Left ventricle myocardium inferior (tissue), 1 donor: ENCODE results near the gene TSC22D4. TPM values are rescaled to one million over a fixed set of nuclear protein-coding genes. Genes with fewer than 3 reads are reported as not detected.

Source experiments
- DNase-seq: peaks from one replicate; pipeline ENCODE4 v3.0.0-alpha.2; 2020
- H3K27ac ChIP-seq: fragments of 200-600 bp; replicated peaks from 2 replicates; pipeline ENCODE4 v1.8.0; 2021
- H3K27me3 ChIP-seq: fragments of 200-600 bp; 2 replicates; pipeline ENCODE4 v1.8.0; 2021; ENCODE audit warnings: low read depth
- H3K36me3 ChIP-seq: fragments of 200-600 bp; 2 replicates; pipeline ENCODE4 v1.8.0; 2021
- H3K4me1 ChIP-seq: fragments of 200-600 bp; 2 replicates; pipeline ENCODE4 v1.8.0; 2021
- H3K4me3 ChIP-seq: fragments of 200-600 bp; 2 replicates; pipeline ENCODE4 v1.8.0; 2021; ENCODE audit warnings: mild to moderate bottlenecking, moderate library complexity
- H3K9me3 ChIP-seq: fragments of 200-600 bp; replicated peaks from 2 replicates; pipeline ENCODE4 v1.8.0; 2021
- intact Hi-C: fragments of 100-400 bp; cut with micrococcal nuclease; formaldehyde crosslinking; loops from one replicate; pipeline ENCODE4 v1.11.0; 2022
- total RNA-seq: library from RNA; stranded (reverse); fragmentation: NEBNext Ultra II Directional; extraction: Animal tissue kit (Norgen Biotek cat#: 25700); gene quantifications from one replicate; pipeline ENCODE4 v1.2.1, GENCODE V29; 2021
- TF ChIP-seq, protein P1 (sequence below): fragments of 200-600 bp; IDR thresholded peaks from 2 replicates; pipeline ENCODE4 v1.8.0; 2021; ENCODE audit warnings: antibody characterized with exemption, mild to moderate bottlenecking, borderline replicate concordance
- donor health status: DM: no; HTN: yes; CAD: no; lungs with severe emphysema.

The TSC22D4 gene
- total RNA-seq, 1 donor from 2014 or later, result 47.5 TPM

DNA sequence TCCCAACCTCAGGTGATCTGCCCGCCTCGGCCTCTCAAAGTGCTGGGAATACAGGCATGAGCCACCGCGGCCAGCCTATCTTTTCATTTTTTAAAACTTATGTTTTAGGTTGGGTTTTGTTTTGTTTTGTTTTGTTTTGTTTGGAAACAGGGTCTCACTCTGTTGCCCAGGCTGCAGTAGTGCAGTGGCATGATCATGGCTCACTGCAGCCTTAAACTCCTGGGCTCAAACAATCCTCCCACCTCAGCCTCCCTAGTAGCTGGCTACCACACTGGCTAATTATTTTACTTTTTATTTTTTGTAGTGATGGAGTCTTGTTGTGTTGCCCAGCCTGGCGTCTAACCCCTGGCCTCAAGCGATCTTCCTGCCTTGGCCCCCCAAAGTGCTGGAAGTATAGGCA is 40.6 kb upstream of the TSC22D4 start:
- H3K27ac ChIP-seq, result no peak overlapping the region
- no peaks in the 10 kb centered on the region for H3K36me3 ChIP-seq
- H3K4me3 ChIP-seq, result no peak overlapping the region
- no peaks in the 10 kb centered on the region for H3K27me3 ChIP-seq
- H3K4me1 ChIP-seq, result no peaks in the 10 kb centered on the region
- intact Hi-C loops, result no loop called here
- no peaks in the 10 kb centered on the region for H3K9me3 ChIP-seq
- DNase-seq, result no peak
- TF ChIP-seq, protein P1, sequence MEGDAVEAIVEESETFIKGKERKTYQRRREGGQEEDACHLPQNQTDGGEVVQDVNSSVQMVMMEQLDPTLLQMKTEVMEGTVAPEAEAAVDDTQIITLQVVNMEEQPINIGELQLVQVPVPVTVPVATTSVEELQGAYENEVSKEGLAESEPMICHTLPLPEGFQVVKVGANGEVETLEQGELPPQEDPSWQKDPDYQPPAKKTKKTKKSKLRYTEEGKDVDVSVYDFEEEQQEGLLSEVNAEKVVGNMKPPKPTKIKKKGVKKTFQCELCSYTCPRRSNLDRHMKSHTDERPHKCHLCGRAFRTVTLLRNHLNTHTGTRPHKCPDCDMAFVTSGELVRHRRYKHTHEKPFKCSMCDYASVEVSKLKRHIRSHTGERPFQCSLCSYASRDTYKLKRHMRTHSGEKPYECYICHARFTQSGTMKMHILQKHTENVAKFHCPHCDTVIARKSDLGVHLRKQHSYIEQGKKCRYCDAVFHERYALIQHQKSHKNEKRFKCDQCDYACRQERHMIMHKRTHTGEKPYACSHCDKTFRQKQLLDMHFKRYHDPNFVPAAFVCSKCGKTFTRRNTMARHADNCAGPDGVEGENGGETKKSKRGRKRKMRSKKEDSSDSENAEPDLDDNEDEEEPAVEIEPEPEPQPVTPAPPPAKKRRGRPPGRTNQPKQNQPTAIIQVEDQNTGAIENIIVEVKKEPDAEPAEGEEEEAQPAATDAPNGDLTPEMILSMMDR, result no peak

DNA sequence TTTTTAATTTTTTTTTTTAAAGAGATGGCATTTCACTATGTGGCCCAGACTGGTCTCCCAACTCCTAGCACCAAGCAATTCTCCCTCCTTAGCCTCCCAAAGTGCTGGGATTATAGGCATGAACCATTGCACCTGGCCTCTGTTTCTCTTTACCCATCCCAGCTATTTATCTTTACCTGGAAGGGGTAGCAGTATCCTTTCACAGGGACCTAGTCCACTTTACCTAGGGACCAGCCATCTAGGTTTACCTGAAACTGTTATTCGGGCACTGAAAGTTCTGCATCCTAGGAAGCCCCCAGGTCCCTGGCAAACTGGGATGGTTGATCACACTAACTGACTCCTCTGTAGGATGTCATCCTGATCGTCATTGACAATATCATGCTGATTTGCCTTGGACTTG is 38.3 kb upstream of the TSC22D4 start:
- Histone ChIP-seq H3K36me3 (no peaks in the 10 kb centered on the region), H3K4me3 (no peak overlapping the region), H3K27me3 (no peaks in the 10 kb centered on the region), H3K9me3 (no peaks in the 10 kb centered on the region), H3K4me1 (no peaks in the 10 kb centered on the region), H3K27ac (no peak overlapping the region)
- DNase-seq, result no peak
- intact Hi-C loops, result no loop called here
- TF ChIP-seq, protein P1, result no peak

DNA sequence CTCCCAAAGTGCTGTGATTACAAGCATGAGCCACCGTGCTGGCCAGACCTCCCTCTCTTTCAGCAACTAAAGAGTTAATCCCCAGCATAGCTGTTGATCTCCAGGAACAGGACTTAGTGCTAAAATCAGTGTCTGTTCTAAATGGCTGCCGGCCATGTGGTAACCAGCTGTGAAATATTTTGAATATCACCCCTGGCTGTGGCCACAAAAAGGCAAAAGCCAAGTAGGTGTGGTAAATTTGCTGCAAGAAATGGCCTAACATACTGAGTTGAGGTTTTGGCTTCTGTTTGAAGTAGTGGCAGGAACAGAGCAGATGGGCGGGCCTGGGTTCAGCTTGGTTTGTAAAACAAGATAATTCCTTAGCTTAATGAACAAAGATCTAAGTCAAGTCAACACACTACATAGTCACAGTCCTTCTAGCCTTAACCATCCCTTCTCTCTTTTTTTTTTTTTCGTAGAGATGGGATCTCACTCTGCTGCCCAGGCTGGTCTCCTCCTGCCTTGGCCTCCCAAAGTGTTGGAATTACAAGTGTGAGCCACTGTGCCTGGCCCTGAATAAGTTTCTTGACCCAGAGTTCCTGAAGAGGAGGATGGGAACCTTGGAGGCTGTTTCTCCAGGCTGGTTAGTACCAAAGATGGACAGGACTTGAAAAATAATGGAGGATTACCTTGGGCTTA is 37.3 kb upstream of the TSC22D4 start:
- TF ChIP-seq, protein P1, result no peak
- intact Hi-C loops, result no loop called here
- Histone ChIP-seq H3K4me1 (no peaks in the 10 kb centered on the region), H3K27me3 (no peaks in the 10 kb centered on the region), H3K4me3 (no peak overlapping the region), H3K27ac (peak overlapping the region; percentile 21), H3K9me3 (no peaks in the 10 kb centered on the region), H3K36me3 (no peaks in the 10 kb centered on the region)
- peak; percentile 38 for DNase-seq

DNA sequence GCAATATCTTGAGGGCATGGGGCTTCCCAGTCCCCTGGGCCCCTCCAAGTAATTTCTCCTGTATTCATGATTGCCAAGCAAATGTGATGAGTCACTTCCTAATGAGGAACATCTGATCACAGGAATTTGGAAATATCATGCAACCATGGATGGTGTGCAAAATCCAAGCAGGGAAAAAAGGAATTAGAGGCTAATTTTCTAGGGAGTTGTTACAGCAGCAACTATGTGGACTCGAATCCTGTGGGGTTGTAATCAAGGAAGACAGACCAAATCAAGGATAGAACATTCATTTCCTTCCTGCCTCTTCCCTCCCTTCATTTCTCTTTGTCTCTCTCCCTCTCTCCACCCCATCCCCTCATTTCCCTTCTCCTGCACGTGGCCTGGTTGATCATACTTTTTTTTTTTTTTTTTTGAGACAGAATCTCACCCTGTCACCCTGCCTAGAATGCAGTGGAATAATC is 36.1 kb upstream of the TSC22D4 start:
- H3K27ac ChIP-seq, result no peak overlapping the region
- H3K4me3 ChIP-seq, result no peak overlapping the region
- H3K4me1 ChIP-seq, result no peaks in the 10 kb centered on the region
- no peaks in the 10 kb centered on the region for H3K36me3 ChIP-seq
- TF ChIP-seq, protein P1, result no peak
- intact Hi-C loops, result no loop called here
- DNase-seq, result no peak
- no peaks in the 10 kb centered on the region for H3K27me3 ChIP-seq
- no peaks in the 10 kb centered on the region for H3K9me3 ChIP-seq

DNA sequence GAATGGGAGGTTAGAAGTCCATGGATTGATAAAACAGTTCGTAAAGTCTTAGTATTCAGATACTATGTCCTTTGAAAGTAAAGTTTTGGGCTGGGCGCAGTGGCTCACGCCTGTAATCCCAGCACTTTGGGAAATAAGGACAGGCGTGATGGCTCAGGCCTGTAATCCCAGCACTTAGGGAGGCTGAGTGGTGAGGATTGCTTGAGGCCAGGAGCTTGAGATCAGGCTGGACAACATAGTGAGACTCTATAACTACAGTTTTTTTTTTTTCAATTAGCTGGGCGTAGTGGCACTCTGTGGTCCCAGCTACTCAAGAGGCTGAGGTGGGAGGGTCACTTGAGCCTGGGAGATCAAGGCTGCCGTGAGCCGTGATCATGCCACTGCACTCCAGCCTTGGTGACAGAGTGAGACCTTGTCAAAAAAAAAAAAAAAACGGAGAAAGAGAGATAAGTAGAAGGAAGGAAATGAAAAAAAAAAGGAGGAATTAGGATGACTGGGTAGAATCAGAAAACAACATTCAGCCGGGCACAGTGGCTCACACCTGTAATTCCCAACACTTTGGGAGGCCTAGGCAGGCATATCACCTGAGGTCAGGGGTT is 34.3 kb upstream of the TSC22D4 start:
- no peak overlapping the region for H3K27ac ChIP-seq
- no peaks in the 10 kb centered on the region for H3K9me3 ChIP-seq
- H3K27me3 ChIP-seq, result peaks cover 16% of the 10 kb centered on the region
- DNase-seq, result no peak
- H3K4me3 ChIP-seq, result no peak overlapping the region
- TF ChIP-seq, protein P1, result no peak
- H3K4me1 ChIP-seq, result no peaks in the 10 kb centered on the region
- intact Hi-C loops, result no loop called here
- H3K36me3 ChIP-seq, result no peaks in the 10 kb centered on the region
